NT2/D1 (cell line): ENCODE measurements around the gene DYRK3.

Source experiments
- DNase-seq: peaks from one replicate; pipeline ENCODE4 v3.0.0-alpha.2; 2011; ENCODE audit warnings: low read depth, low spot score
- H3K27me3 ChIP-seq: 2 replicates; pipeline ENCODE4 v1.6.0; 2011; ENCODE audit warnings: mild to moderate bottlenecking; ENCODE audit not compliant: insufficient read length, insufficient read depth
- H3K36me3 ChIP-seq: 2 replicates; pipeline ENCODE4 v1.6.1; 2011; ENCODE audit warnings: mild to moderate bottlenecking, low read length, mixed read lengths; ENCODE audit not compliant: insufficient read depth, insufficient read length
- H3K4me1 ChIP-seq: 2 replicates; pipeline ENCODE4 v1.5.1; 2011; ENCODE audit not compliant: insufficient read depth, insufficient read length
- H3K4me3 ChIP-seq: 2 replicates; pipeline ENCODE4 v1.5.1; 2011; ENCODE audit warnings: low read depth; ENCODE audit not compliant: insufficient read length
- H3K9ac ChIP-seq: 2 replicates; pipeline ENCODE4 v1.6.0; 2011; ENCODE audit warnings: low read depth; ENCODE audit not compliant: insufficient read length
- H3K9me3 ChIP-seq: 2 replicates; pipeline ENCODE4 v1.5.1; 2011; ENCODE audit warnings: mild to moderate bottlenecking, low read length; ENCODE audit not compliant: insufficient read depth
- SUZ12 ChIP-seq: IDR thresholded peaks from 2 replicates; pipeline ENCODE4 v1.6.1; 2011; ENCODE audit not compliant: insufficient read length, insufficient read depth; ENCODE audit errors: extremely low read depth
- YY1 ChIP-seq: IDR thresholded peaks from 2 replicates; pipeline ENCODE4 v1.6.1; 2011; ENCODE audit not compliant: insufficient read length, insufficient read depth
- ZNF274 ChIP-seq: IDR thresholded peaks from 2 replicates; pipeline ENCODE4 v1.6.1; 2011; ENCODE audit warnings: mild to moderate bottlenecking, low read depth, low read length

The DYRK3 gene

DNA sequence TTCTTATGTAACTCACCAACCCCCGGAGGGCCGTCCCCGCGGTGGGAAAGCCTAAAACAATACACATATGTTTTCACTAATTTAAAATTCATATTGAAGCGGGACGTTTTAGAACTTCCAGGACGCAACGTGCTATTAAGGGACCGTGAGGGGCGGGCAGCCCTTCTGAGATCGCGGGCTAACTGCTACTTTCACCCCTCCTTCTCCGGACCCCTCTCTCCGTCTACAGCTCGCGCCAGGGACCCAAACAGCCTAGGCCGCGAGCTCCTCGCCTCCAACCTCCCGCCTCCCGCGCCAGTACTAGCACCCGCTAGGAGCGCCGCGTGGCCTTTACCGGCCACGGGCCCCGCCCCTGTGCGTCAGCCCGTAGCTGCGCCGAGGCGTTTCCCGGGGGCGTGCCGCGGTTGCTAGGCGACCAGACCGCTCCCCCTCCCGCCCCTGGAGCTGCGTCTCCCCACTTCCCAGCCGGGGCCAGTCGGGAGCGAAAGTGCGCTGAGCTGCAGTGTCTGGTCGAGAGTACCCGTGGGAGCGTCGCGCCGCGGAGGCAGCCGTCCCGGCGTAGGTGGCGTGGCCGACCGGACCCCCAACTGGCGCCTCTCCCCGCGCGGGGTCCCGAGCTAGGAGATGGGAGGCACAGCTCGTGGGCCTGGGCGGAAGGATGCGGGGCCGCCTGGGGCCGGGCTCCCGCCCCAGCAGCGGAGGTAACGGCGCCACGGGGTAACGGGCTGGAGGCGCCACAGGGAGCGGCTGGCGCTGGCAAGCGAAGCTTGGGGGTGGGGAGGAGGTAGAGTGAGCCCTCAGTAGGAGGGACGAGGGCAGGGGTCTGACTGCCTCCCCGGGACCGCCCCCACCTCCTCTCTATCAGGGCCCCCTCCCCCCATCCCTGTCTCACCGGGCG is at the start of gene DYRK3:
DYRK3 (plus strand) TSS at position 457 of the 898 bp plus-strand sequence; CDS start at position 625, 168 bp downstream.
- DNase-seq, result peak; percentile 95
- H3K9me3 ChIP-seq, result no peaks in the 10 kb centered on the region
- H3K9ac ChIP-seq, result peak within 1 kb of the TSS; percentile 85
- peaks cover 2% of the 10 kb centered on the region for H3K4me1 ChIP-seq
- TF ChIP-seq YY1, result no peak
- TF ChIP-seq SUZ12, result no peak
- no peak for TF ChIP-seq ZNF274
- peak within 1 kb of the TSS; percentile 84 for H3K4me3 ChIP-seq
- H3K27me3 ChIP-seq, result no peaks in the 10 kb centered on the region
- no peaks in the 10 kb centered on the region for H3K36me3 ChIP-seq

DNA sequence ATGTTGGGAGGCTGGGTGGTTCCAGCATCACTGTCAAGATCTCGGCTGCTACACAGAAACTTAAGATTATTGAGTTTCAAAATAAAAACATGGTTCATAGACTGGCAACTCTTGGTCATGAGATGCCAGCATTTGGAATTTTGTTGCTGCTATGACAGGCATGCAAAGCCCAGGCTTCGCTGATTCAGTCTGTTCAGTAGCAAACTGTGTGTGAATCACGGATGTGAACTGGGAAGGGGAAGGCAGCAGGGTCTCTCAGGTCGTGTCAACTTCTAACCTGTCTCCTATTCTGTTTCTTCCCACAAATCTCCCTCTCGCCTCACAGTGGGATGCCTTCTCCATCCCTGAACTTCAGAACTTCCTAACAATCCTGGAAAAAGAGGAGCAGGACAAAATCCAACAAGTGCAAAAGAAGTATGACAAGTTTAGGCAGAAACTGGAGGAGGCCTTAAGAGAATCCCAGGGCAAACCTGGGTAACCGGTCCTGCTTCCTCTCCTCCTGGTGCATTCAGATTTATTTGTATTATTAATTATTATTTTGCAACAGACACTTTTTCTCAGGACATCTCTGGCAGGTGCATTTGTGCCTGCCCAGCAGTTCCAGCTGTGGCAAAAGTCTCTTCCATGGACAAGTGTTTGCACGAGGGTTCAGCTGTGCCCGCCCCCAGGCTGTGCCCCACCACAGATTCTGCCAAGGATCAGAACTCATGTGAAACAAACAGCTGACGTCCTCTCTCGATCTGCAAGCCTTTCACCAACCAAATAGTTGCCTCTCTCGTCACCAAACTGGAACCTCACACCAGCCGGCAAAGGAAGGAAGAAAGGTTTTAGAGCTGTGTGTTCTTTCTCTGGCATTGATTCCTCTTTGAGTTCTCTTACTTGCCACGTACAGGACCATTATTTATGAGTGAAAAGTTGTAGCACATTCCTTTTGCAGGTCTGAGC is 48.6 kb upstream of the DYRK3 start:
- Histone ChIP-seq H3K36me3 (peaks cover 42% of the 10 kb centered on the region), H3K27me3 (no peaks in the 10 kb centered on the region), H3K4me3 (no peak overlapping the region), H3K4me1 (peaks cover 3% of the 10 kb centered on the region), H3K9ac (no peak overlapping the region), H3K9me3 (no peaks in the 10 kb centered on the region)
- no peak for DNase-seq
- TF ChIP-seq YY1 (no peak), SUZ12 (no peak), ZNF274 (no peak)

- no peak overlapping the region for H3K4me3 ChIP-seq
- TF ChIP-seq ZNF274 (no peak), SUZ12 (no peak), YY1 (no peak)
- peaks cover 52% of the 10 kb centered on the region for H3K36me3 ChIP-seq
- H3K9me3 ChIP-seq, result no peaks in the 10 kb centered on the region
- no peaks in the 10 kb centered on the region for H3K27me3 ChIP-seq
- H3K9ac ChIP-seq, result no peak overlapping the region
- no peak for DNase-seq
- H3K4me1 ChIP-seq, result peaks cover 2% of the 10 kb centered on the region
Measured at GRCh38 chr1:206587904-206588303, 47.4 kb upstream of the DYRK3 start.

- no peaks in the 10 kb centered on the region for H3K27me3 ChIP-seq
- no peak overlapping the region for H3K4me3 ChIP-seq
- no peaks in the 10 kb centered on the region for H3K9me3 ChIP-seq
- peaks cover 58% of the 10 kb centered on the region for H3K36me3 ChIP-seq
- TF ChIP-seq YY1, result no peak
- TF ChIP-seq SUZ12, result no peak
- H3K9ac ChIP-seq, result no peak overlapping the region
- H3K4me1 ChIP-seq, result no peaks in the 10 kb centered on the region
- no peak for DNase-seq
Measured at GRCh38 chr1:206588492-206588891, 46.8 kb upstream of the DYRK3 start.

DNA sequence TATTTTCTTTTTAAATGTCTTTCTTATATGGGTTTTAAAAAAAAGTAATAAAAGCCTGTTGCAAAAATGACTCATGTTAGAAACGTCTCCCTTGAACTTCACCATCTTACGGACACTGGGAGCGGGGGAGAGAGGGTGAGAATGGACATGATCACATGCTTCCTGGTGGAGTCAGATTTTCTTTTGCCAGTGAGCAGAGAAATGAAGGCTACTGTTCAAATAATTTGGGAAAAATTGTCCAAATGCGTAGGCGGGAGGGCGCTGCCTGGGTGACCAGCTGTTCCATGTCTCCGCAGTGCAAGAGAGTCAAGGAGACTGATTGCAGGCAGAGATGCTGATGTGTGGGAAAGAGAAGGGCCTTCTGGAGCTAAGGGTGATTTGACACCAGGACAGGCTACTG is 46.1 kb upstream of the DYRK3 start:
- TF ChIP-seq ZNF274, result no peak
- TF ChIP-seq YY1, result no peak
- TF ChIP-seq SUZ12, result no peak
- Histone ChIP-seq H3K9me3 (no peaks in the 10 kb centered on the region), H3K9ac (no peak overlapping the region), H3K4me3 (no peak overlapping the region), H3K4me1 (no peaks in the 10 kb centered on the region), H3K36me3 (peaks cover 65% of the 10 kb centered on the region), H3K27me3 (no peaks in the 10 kb centered on the region)
- DNase-seq, result no peak

DNA sequence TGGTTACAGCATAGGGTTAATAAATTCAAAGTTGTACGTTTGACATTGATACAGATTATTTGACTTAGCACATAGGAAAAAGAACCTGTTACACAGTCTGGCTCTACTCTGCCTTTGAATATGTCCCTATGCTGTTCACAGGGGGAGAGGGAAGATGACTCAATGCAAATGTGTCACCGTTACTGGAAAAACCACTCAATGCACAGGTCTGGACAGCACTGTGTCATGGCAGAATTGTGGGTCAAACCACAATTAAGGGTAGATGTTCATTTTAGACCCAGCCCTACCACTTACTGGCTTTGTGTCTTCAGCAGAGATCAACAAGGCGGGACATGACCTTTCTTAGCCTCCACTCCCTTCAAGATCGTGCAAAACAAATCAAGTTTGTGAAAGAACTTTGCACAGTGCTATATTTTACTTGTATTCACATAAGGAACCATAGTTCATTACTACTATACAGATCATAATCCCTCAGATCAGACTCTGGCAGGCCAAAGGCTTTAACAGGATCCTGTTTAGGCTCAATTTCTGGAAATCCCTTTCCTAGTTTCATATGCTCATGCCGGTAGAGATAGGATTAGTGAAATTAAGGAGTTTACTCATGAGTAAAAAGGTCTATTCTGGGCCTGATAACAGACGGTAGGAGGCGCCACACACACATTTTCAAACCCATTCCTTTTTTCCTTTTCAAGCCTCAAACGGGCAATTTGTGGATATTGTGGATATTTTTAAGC is 45.1 kb upstream of the DYRK3 start:
- Histone ChIP-seq H3K36me3 (peaks cover 75% of the 10 kb centered on the region), H3K4me1 (no peaks in the 10 kb centered on the region), H3K9me3 (no peaks in the 10 kb centered on the region), H3K4me3 (no peak overlapping the region), H3K9ac (no peak overlapping the region), H3K27me3 (no peaks in the 10 kb centered on the region)
- TF ChIP-seq YY1 (no peak), ZNF274 (no peak), SUZ12 (no peak)
- no peak for DNase-seq
